Non-pigmented ciliary epithelial cell (primary cell): ENCODE measurements around the gene ARSG.

Experiments used
- DNase-seq: peaks from one replicate; pipeline ENCODE4 v3.0.0-alpha.2; 2010; ENCODE audit warnings: low read depth

The ARSG gene

DNA sequence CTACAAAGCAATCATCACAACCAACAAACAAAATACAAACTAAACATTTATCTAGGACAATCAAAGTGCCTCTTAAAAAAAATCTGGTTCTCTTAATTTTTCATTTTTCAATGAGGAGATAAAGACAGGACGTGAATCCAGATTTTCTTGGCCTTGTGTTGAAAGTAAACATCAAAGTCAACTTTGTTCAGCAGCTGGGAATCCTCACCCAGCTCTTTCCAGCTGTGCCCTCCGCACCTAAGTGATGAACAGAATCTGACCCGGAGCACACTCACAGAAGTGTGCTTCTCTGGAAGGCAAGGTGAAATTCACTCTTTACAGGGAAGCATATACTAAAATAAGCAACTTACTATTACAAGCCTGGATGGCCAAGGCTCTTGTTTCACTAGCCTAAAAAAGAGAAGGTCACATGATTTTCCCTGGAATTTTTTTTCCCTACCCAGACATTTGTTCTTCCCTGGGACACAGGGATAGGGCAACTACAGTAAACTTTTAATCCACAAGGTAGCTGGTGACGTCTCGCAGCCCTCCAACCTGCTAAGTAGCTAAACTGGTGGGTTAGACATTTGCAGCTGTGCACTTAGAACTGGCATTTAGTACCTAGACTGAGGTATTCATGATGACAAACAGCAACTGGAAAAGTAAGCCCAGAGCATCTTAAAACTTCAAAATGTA is 162.8 kb downstream of the ARSG start:
- DNase-seq, result no peak

- DNase-seq, result no peak
Observed at GRCh38 chr17:68455901-68456338, 164.6 kb downstream of the ARSG start.

DNA sequence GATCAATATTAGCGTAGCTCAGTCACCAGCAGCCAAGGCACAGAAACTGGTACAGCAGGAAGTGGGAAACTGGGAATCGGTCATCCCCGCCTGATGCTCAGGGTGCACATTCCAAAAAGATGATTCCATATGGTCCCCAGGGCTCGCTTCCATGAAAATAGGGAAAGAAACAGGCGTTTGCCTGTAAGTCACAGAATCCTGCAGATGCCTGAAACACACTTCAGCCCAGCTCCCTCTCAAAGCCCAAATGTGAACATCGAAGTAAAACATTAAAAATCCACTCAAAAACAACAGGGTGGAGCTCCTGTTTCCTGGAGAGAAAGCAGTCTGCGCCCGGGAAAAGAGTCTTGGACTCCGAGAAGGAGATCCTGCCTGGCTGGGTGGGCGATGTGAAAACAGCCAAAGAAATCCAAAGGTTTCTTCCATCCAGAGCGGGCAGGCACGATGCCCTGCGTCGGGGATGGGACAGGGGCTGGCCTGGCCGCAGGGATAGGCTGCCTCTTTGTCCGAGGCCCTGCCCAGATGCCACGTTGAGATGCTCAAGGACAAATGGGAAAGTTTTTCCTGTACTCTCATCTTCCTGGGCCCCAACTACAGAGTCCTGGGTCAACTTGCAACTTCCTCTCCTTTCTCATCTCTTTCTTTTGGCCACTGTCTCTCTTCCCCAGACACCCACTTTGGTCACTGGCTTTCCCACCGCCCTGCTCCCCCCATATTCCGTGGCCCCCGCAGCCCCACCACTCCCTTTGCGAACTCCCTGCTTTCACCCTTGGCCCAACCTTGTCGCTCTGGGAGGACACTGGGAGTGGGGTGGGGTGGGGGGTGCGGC is 165.3 kb downstream of the ARSG start:
- no peak for DNase-seq

DNA sequence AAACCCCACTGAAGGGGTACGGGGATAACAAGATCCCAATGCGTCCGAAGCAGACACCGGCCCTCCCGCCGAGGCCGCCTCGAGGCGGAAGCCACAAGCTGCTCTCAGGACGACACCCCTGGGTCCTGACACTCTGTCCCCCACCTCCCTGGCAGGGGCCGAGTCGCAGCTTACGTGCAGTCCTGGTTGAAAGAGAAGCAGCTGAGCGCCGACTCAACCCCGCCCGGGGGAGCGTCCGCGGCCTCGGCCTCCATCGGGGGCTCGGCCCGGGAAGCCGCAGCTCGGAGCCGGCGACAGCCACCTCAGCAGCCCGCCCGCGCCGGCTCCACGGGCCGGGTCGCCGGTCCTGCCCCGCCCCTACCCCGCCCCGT is 165.9 kb downstream of the ARSG start, which contains the start of gene WIPI1:
WIPI1 (minus strand) TSS at position 329 of the 371 bp plus-strand sequence; CDS start at position 254, 75 bp downstream.
- no peak for DNase-seq

DNA sequence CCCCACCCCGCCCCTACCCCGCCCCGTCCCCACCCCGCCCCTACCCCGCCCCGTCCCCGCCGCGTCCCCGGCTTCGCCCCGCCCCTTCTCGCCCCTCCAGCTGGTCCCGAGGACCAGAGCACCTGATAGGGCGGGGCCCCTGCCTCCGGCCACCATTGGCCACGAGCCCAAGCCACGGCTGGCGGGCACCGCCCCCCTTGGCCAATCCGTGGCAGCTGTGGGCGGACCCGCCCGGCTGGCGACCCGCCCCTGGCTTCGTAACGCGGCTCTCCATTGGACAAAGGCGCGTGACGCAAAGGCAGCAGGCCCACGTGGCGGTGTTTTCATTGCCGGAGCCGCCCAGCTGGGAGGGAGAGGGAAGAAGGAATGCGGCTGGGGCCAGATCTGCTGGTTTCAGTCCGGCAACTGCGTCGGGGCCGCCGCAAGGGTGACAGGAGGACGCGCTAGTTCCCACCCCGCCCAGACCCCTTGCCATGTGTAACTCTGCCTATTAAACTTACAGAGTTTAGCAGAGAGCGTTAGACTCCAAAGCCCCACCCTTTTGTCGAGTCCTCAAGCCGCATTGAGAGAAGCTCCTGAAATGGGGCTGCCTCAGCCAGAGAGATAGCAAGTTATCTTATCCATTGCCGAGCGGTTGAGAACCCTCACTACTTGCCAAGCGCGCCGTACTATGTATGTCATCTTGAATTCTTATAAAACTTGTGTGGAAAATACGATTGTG is 166.4 kb downstream of the ARSG start:
- peak; percentile 86 for DNase-seq

DNA sequence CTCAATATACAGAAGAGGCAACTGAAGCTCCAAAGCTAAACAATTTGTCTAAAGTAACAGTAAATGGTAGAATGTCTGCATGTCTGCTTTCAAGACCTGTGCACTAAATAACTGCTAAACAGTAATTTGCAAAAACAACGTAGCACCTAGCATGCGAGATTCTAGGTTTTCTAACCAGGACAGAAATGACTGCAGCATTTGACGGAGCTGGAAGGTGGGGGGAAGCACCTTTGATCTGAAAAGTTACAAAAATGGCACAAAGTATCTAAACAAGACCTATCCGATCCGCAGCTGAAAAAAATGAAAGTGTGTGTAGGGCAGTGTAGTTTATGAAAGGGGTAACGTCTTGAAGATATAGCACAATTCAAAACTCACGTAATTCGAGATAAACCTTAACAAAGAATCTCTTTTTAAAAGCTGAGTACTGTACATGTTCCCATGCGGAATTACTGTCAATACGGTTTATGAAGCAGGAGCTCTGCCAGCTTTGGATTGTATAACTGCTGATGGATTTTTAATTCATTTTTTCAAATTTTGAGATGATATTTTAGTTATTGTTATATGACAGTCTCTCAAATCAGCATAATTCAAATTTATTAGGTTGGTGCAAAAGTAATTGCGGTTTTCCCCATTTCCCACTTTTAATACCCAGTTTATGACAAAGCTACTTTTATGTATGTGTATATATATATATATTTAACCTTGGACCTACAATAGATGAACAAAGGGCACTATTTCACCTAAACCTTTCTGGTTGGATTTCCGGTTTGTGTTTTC is 167.2 kb downstream of the ARSG start:
- DNase-seq, result no peak

GRCh38 chr17:68459037-68459639 is 167.8 kb downstream of the ARSG start:
- DNase-seq, result no peak

- DNase-seq, result no peak
Observed at GRCh38 chr17:68460146-68460545, 168.9 kb downstream of the ARSG start.

DNA sequence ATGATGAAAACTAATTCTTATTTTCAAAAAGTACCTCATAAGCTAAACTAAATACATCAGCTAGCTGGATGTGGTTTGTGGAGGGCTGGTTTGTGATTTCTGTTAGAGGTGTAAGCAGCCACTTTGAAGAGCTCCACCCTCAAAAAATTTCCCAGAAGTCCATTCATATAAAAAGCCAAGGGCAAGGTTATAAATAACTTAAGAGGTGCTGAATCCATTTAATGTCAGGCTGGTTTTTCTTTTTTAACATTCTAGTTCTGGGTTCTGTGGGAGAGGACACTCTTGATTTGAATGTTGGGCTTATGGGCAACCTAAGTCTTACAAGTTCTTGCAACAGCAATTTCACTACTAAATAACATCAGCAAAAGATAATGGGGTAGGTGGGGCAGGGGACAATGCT is 169.4 kb downstream of the ARSG start:
- DNase-seq, result no peak

- no peak for DNase-seq
Observed at GRCh38 chr17:68461122-68461539, 169.8 kb downstream of the ARSG start.

DNA sequence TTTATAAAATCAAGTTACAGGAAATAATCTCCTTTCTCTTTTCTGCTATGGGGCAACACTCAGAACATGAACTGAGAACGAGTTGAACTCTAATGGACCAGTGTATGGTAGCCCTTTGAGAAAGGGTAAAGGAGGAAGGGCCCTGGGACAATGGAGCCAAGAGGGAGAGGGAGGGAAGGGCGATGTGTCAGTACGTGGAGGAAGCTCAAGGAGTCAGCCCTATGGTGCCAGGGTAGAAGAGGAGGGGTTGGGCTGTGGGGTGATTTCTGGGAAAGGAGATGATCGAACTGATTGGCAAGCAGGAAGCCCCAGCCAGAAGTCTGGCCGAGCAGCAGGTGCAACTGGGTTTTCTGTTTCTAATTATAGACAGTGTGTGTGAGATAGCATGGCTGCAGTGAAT is 170.3 kb downstream of the ARSG start:
- DNase-seq, result no peak

DNA sequence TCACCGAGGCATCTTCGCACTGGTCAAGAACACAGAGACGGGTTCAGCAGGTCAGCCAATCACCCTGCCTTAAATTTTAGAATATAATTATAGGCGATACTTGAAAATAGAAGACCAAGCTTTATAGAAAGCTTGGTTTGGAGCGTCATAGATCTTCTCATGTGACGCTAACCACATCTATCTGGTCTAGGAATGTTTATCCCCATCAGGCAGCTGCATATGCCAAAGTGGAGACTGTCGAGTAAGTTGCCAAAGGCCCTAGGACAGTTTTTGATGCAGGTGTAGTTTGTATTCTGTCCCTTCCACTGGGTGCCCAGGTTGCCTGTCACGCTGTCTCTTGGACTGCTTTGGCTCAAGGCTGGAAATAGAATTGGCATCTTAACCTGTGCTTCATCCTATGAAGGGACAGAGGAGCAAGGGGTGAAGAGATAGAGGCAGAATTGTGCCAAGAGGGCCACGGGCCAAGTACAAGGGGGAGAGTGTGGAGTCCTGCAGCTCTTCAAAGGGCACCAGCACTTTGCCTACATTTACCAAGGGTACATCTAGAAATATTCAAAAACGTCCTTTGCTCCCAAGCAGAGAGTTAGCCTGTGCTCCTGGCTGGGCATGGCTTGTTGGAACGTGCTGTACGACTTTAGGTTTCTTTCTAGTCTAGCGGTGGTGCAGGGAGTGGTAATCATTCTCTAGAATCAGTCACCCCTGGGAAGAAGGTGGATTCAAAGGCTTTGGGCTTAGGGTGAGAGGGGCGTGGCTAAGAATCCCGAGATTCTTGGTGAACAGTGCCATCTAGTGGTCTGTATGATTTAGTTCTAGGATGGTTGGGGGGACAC is 171.3 kb downstream of the ARSG start:
- no peak for DNase-seq

DNA sequence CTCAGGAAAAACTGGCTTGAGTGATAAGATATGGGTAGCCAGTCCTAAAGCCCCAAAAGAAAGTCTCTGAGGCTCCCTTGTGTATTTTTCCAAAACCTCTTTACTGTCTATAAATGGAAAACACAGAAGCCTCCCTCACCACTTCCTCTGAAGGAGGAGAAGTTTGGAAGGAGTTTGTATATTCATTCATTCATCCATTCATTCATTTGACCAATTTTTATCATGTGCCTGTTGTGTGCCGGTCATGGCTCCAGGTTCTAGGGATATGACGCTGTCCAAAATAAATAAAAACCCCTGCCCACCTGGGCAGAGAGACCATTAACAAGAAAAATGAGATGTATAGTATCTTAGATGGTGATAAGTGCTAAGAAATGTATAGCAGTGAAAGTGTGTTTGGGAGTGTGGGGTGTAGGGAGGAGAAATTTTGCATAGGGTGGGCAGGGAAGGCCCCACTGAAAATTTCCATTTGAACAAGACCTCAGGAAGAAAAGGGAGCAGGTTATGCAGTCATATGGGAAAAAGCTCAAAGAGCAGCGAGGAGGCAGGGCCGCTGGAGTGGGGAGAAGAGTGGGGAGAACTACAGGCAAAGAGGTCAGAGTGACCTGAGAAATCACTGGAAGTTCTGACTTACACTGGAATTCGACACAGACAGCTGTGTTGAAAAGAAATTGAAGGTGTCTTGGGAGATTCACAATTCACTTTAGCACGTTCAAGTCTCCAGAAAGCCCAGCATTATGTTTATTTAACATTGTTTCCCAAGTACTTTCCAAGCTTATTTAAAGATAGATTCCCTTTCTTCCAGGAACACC is 172.1 kb downstream of the ARSG start:
- DNase-seq, result no peak

GRCh38 chr17:68468334-68468733 is 177.0 kb downstream of the ARSG start:
- no peak for DNase-seq

- no peak for DNase-seq
Observed at GRCh38 chr17:68468788-68469187, 177.5 kb downstream of the ARSG start.
